Heart left ventricle (tissue), 16 donors: ENCODE data around the gene LRPAP1. TPM values are rescaled to one million over a fixed set of nuclear protein-coding genes. Genes with fewer than 3 reads are reported as not detected.

Source experiments
- ATAC-seq, 4 donors: fragments of 200-7000 bp; cut with Tn5 transposase; one replicate each; pipeline ENCODE4 v1.9.1; 2020 to 2022; ENCODE audit warnings: moderate library complexity in 4 of 4, mild to moderate bottlenecking in 3 of 4, moderate number of reproducible peaks in 1 of 4
- DNase-seq, 5 donors: peaks; one replicate each; pipeline ENCODE4 v3.0.0-alpha.2; 2020
- H3K27ac ChIP-seq, 12 donors: fragments of 200-600 bp; sonication (generic) in 4 of 12; one replicate each; pipeline versions ENCODE4 v1.5.0 to v1.8.0; 2016 to 2022; ENCODE audit warnings: mild to moderate bottlenecking in 2 of 12
- H3K27me3 ChIP-seq, 9 donors: fragments of 200-600 bp; sonication (generic) in 2 of 9; one replicate each; pipeline versions ENCODE4 v1.5.1 to v1.8.0; 2016 to 2022; ENCODE audit warnings: mild to moderate bottlenecking in 3 of 9
- H3K36me3 ChIP-seq, 9 donors: fragments of 200-600 bp; sonication (generic) in 2 of 9; one replicate each; pipeline versions ENCODE4 v1.5.0 to v1.8.0; 2018 to 2022; ENCODE audit warnings: mild to moderate bottlenecking in 2 of 9
- H3K4me1 ChIP-seq, 12 donors: fragments of 200-600 bp; sonication (generic) in 4 of 12; one replicate each; pipeline versions ENCODE4 v1.5.0 to v1.8.0; 2016 to 2022; ENCODE audit warnings: mild to moderate bottlenecking in 3 of 12
- H3K4me3 ChIP-seq, 12 donors: fragments of 200-600 bp; sonication (generic) in 4 of 12; one replicate each; pipeline versions ENCODE4 v1.5.0 to v1.8.0; 2017 to 2022; ENCODE audit warnings: mild to moderate bottlenecking in 9 of 12, moderate library complexity in 4 of 12
- H3K9me3 ChIP-seq, 12 donors: fragments of 200-600 bp; sonication (generic) in 4 of 12; one replicate each; pipeline versions ENCODE4 v1.5.0 to v1.8.0; 2016 to 2022; ENCODE audit warnings: mild to moderate bottlenecking in 1 of 12
- POLR2A ChIP-seq, 2 donors: fragments of 450-650 bp; IDR thresholded peaks; one replicate each; pipeline ENCODE4 v1.6.1; 2017; ENCODE audit warnings: antibody characterized with exemption in 2 of 2, mild to moderate bottlenecking in 2 of 2, moderate library complexity in 2 of 2
- WGBS, 4 donors: extraction: QIAGEN DNeasy Blood & Tissue Kit in 2 of 4; methylation state at CpG; one replicate each; pipeline versions ENCODE4 v1.1.5 to v1.1.7; 2013 to 2018; 5-methylcytosine and 5-hydroxymethylcytosine counted together
- intact Hi-C, 10 donors: fragments of 100-400 bp; cut with DNase I; formaldehyde crosslinking; loops; one replicate each; pipeline versions ENCODE4 v1.11.1 to v1.14.2; 2022
- polyA plus RNA-seq, 2 donors: library from polyadenylated mRNA; stranded (reverse); fragments of 200-250 nt; gene quantifications; one replicate each; pipeline ENCODE4 v1.2.3, GENCODE V29; 2013
- total RNA-seq, 9 donors: library from RNA; depleted of rRNA in 2 of 9; stranded (reverse); fragments of >200 nt in 2 of 9; fragmentation: NEBNext Ultra II Directional in 3 of 9; extraction: Animal tissue kit (Norgen Biotek cat#: 25700) in 3 of 9; gene quantifications; one replicate each; pipeline versions ENCODE4 v1.1.0 to v1.2.4, GENCODE V29; 2016 to 2023
- TF ChIP-seq, protein P1 (sequence below), 12 donors: fragments of 200-600 bp; sonication (generic) in 4 of 12; IDR thresholded peaks; one replicate each; pipeline versions ENCODE4 v1.5.0 to v1.8.0; 2018 to 2022; ENCODE audit warnings: antibody characterized with exemption in 12 of 12, mild to moderate bottlenecking in 5 of 12
- donor health status: ischemic (EF 13 %, LVEDD 7.1; RV severe dilation, severe dysfunction).
- donor health status: healthy with polysubstance abuse.
- donor health status: DM: no; HTN: yes; CAD: no.
- donor health status: DM: no; HTN: no; CAD: no.
- donor health status: ischemic (EF 25% LVEDD 6.9; RV normal size, moderate dysfunction).
- donor health status: ischemic (EF 25% LVEDD 5.7; RV mildly dilated, moderate dysfunction).
- donor health status: healthy.
- donor health status: DM: yes; HTN: yes; CAD: no.
- donor health status: ischemic (EF 35%, LVEDD 5.7; RV mildly dilated, moderate dysfunction).
- donor health status: nonischemic (EF 11% LVEDD 7.7; RV severe dilation, severe dysfunction).
- donor health status: DM: yes; HTN: yes; CAD: no.
- donor health status: PGD.
- donor health status: ischemic (EF 29% LVEDD 5.4; RV normal size, mild dysfunction).
- donor health status: nonischemic (EF 23%, LVEDD 6.1; RV moderate dilation, normal function).

LRPAP1 gene
- total and polyA plus RNA-seq, 11 donors: 105 to 389 (median 283) TPM

DNA sequence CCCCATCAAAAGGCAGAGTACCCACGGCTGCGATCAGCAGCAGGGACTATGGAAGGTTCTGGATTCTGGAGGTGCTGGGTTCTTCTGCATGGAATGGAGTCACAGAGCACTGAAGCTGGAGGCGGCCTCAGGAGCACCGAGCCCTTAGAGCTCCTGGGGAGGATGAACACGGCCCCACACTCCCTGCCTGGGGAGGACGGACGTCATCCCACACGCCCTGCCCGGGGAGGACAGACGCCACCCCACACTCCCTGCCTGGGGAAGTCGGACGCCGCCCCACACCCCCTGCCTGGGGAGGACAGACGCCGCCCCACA lies 9.9 kb downstream of the LRPAP1 start:
- WGBS, 4 donors: 83 to 90% (median 84%) methylated on average over 10 to 15 of the region's 15 CpGs
- TF ChIP-seq, protein P1, sequence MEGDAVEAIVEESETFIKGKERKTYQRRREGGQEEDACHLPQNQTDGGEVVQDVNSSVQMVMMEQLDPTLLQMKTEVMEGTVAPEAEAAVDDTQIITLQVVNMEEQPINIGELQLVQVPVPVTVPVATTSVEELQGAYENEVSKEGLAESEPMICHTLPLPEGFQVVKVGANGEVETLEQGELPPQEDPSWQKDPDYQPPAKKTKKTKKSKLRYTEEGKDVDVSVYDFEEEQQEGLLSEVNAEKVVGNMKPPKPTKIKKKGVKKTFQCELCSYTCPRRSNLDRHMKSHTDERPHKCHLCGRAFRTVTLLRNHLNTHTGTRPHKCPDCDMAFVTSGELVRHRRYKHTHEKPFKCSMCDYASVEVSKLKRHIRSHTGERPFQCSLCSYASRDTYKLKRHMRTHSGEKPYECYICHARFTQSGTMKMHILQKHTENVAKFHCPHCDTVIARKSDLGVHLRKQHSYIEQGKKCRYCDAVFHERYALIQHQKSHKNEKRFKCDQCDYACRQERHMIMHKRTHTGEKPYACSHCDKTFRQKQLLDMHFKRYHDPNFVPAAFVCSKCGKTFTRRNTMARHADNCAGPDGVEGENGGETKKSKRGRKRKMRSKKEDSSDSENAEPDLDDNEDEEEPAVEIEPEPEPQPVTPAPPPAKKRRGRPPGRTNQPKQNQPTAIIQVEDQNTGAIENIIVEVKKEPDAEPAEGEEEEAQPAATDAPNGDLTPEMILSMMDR (IDR thresholded peaks at IDR 0.05): no peak
- TF ChIP-seq POLR2A (IDR thresholded peaks at IDR 0.05): no peak

DNA sequence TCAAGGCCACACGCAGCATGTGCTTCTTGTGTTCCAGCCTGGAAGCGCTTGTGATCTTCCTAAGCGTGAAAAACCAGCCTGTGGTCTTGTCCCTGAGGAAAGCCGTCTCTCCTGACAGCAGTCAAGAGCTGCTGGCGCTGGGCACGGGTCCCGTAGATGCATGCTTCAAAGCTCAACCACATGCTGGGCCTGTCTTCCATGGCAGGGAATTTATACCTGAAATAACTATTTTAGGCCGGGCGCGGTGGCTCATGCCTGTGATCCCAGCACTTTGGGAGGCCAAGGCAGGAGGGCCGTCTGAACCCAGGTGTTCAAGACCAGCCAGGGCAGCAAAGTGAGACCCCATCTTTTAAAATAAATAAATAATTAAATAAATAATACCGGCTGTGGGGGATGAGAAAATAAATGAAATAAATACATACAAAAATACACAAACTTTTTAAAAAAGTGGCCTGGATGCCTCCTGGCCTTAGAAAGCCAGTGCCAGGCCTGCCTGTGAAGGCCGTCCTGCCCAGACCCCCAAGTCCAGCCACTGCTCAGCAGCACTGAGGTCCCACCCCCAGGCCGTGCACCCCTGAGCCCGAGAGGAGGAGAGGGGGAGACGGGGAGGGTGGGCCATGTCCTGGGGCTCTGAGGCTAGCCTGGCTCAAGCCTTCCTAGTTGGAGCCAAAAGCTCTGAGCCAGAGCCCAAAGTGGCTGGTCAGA lies 10.4 kb downstream of the LRPAP1 start:
- DNase-seq (peak in 2 of 5 donors; percentile 6 to 13), ATAC-seq (no peak)

More for the DNA sequence above, 9.9 kb downstream of the LRPAP1 start:
- no peak overlapping the region for H3K4me3 ChIP-seq
- DNase-seq (peak in 2 of 5 donors; percentile 9 to 14), ATAC-seq (no peak)
- intact Hi-C loops: no loop called here
- H3K27me3 ChIP-seq: no peaks in the 10 kb centered on the region
- peaks cover 0 to 5% (median 0%) of the 10 kb centered on the region in 12 donors for H3K4me1 ChIP-seq
- no peaks in the 10 kb centered on the region for H3K9me3 ChIP-seq
- H3K27ac ChIP-seq: no peak overlapping the region
- peaks cover 3 to 89% (median 73%) of the 10 kb centered on the region in 9 donors for H3K36me3 ChIP-seq

DNA sequence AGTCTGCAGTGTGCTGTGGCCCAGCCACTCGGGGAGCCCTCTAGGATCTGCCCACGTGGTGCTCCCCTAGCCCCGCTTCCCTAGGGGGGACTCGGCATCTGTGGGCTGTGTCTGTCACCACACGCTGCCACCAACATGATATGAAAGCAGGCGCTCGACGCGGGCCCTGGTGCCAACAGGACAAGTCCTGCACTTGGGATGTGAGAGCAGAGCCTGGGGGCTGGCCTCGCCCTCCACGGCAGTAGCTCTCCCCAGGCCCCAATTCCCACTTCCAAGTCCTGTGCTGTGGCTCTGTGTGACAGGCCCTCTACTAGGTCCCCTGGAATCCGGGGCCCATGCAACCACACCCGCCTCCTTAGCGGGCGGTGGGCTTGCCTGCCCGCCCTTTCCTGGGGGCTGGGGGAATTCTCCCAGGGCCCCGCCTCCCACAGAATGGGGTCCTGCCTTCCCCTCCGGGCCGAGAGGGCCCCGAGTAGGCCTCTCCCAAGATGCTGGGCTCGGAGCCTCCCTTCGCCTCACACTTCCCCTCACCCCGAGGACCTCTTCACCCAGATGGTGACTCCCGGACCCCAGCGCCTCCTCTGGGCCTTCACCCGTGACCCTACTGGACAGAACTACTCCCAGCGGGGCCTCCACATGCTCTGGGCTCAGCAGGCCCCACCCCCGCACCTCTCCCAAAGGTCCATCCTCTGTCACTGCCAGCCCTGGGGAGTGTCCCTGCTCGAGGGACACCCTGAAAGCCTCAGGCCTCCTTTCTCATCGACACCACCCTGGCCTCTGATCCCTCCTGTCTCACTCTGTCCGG lies 11.2 kb downstream of the LRPAP1 start:
- Histone ChIP-seq H3K36me3 (peaks cover 7 to 98% (median 86%) of the 10 kb centered on the region in 9 donors), H3K4me1 (no peaks in the 10 kb centered on the region), H3K27me3 (no peaks in the 10 kb centered on the region), H3K4me3 (no peak overlapping the region), H3K9me3 (no peaks in the 10 kb centered on the region), H3K27ac (no peak overlapping the region)
- ATAC-seq (peak in 1 of 4 donors; percentile 5), DNase-seq (peak in 4 of 5 donors; percentile 17 to 43 (median 41))
- TF ChIP-seq, protein P1 (IDR thresholded peaks at IDR 0.05): no peak
- no peak for TF ChIP-seq POLR2A (IDR thresholded peaks at IDR 0.05)
- intact Hi-C loops: no loop called here
- 82 to 92% (median 85%) methylated on average over 28 to 31 of the region's 31 CpGs for WGBS, 4 donors

More for the DNA sequence above, 10.4 kb downstream of the LRPAP1 start:
- H3K27me3 ChIP-seq: no peaks in the 10 kb centered on the region
- TF ChIP-seq POLR2A (IDR thresholded peaks at IDR 0.05): no peak
- TF ChIP-seq, protein P1 (IDR thresholded peaks at IDR 0.05): no peak
- H3K9me3 ChIP-seq: no peaks in the 10 kb centered on the region
- no peak overlapping the region for H3K27ac ChIP-seq
- intact Hi-C loops: no loop called here
- WGBS, 4 donors: 85 to 94% (median 89%) methylated on average over 16 of the region's 16 CpGs
- peaks cover 3 to 95% (median 78%) of the 10 kb centered on the region in 9 donors for H3K36me3 ChIP-seq
- H3K4me3 ChIP-seq: no peak overlapping the region
- H3K4me1 ChIP-seq: peaks cover 0 to under 1% (median 0%) of the 10 kb centered on the region in 12 donors

DNA sequence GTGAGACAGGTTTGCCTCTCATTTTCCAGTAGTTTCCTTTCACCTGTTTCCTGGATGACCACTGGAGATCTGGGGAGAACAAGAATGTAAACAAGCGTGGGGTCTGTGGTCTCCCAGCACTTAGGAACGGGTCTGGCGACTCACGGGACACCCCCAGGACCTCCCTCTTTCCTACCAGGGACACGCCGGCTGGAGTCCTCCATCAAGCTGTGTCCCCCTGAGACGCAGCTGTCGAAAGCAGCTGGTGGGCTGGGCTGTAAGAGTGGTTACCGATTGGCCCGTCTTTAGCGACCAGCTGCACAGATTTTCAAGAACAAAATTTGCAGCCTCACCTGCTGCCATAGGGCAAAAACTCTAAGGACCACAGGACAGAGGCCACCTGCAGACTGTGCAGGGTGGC lies 11.9 kb downstream of the LRPAP1 start:
- ATAC-seq (no peak), DNase-seq (peak in 1 of 5 donors; percentile 7)
- Histone ChIP-seq H3K9me3 (no peaks in the 10 kb centered on the region), H3K27me3 (no peaks in the 10 kb centered on the region), H3K27ac (no peak overlapping the region), H3K4me1 (no peaks in the 10 kb centered on the region), H3K4me3 (no peak overlapping the region), H3K36me3 (peaks cover 7 to 99% (median 93%) of the 10 kb centered on the region in 9 donors)
- WGBS, 4 donors: 85 to 89% (median 86%) methylated on average over 11 of the region's 11 CpGs
- no peak for TF ChIP-seq POLR2A (IDR thresholded peaks at IDR 0.05)
- TF ChIP-seq, protein P1 (IDR thresholded peaks at IDR 0.05): no peak
- intact Hi-C loops: no loop called here
